HG03520 (cell line): Measurements from ENCODE around the gene EDC4.
A peak's percentile ranks its signal among the peaks of the same experiment; 100 is the strongest.
"Not testable (repeated sequence)": the region's sequence is repeated elsewhere in the genome, so short reads cannot be mapped to it uniquely, and the experiment has no call there.

Experiments used
- ATAC-seq: cut with Tn5 transposase; IDR thresholded peaks from one replicate; pipeline ENCODE4 v1.9.1; 2021; ENCODE audit warnings: mild to moderate bottlenecking, moderate library complexity; ENCODE audit not compliant: unreplicated experiment

Gene EDC4, protein sequence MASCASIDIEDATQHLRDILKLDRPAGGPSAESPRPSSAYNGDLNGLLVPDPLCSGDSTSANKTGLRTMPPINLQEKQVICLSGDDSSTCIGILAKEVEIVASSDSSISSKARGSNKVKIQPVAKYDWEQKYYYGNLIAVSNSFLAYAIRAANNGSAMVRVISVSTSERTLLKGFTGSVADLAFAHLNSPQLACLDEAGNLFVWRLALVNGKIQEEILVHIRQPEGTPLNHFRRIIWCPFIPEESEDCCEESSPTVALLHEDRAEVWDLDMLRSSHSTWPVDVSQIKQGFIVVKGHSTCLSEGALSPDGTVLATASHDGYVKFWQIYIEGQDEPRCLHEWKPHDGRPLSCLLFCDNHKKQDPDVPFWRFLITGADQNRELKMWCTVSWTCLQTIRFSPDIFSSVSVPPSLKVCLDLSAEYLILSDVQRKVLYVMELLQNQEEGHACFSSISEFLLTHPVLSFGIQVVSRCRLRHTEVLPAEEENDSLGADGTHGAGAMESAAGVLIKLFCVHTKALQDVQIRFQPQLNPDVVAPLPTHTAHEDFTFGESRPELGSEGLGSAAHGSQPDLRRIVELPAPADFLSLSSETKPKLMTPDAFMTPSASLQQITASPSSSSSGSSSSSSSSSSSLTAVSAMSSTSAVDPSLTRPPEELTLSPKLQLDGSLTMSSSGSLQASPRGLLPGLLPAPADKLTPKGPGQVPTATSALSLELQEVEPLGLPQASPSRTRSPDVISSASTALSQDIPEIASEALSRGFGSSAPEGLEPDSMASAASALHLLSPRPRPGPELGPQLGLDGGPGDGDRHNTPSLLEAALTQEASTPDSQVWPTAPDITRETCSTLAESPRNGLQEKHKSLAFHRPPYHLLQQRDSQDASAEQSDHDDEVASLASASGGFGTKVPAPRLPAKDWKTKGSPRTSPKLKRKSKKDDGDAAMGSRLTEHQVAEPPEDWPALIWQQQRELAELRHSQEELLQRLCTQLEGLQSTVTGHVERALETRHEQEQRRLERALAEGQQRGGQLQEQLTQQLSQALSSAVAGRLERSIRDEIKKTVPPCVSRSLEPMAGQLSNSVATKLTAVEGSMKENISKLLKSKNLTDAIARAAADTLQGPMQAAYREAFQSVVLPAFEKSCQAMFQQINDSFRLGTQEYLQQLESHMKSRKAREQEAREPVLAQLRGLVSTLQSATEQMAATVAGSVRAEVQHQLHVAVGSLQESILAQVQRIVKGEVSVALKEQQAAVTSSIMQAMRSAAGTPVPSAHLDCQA (N-terminal part only)

DNA sequence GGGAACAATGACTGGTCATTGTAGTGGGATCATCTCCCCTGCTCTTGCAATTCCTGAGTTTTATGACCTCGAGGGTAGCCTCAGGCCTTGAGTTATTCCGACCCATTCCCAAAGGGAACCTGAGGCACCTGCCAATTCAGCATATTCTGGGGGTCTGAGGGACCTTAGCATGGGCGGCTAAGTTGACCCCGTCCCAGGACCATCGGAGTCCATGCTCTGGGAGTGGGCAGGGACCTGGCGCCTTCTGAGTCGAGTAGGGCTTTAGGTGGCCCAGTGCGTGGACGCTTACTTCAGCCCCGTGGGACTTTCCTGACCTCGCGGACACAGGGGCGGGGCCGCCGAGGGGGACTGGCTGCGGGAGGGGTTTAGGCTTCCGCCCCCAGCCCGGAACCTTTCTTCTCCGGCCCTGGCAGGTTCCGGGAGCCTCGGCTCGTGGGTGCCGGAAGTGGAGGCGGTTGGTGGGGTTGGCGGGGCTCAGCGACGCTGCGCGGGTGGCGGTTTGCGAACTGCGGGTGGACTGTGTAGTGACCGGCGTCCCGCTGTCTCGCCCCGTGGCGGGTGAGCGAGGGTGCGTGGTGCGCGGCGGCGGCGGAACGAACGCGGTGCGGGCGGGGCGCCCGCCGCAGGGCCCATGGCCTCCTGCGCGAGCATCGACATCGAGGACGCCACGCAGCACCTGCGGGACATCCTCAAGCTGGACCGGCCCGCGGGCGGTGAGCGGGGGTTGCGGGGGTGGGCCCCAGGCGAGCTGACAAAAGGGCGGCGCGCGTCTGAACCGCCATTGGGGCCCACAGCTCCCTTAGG, at the start of gene EDC4:
TSS of gene EDC4 (plus strand) at position 422 of the 804 bp plus-strand sequence. CDS start at position 632, 210 bp downstream.
- ATAC-seq, result peak; percentile 66

DNA sequence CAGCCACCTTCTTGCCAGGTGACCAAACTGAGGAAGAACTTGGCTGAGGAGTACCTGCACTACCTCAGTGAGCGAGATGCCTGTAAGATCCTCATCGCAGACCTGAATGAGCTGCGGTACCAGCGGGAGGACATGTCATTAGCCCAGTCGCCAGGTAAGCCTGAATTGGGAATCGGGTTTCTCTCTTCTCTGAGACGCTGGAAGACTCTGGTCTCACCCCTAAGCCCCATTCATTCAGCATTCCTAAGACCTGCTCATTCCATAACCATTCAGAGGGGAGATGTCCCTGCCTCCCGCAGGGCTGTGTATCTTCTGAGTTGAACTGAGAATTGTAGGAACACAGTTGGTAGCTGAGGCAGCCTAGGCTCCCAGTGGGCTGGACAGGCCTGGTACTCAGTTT, 47.7 kb upstream of the EDC4 start:
- ATAC-seq, result no peak

DNA sequence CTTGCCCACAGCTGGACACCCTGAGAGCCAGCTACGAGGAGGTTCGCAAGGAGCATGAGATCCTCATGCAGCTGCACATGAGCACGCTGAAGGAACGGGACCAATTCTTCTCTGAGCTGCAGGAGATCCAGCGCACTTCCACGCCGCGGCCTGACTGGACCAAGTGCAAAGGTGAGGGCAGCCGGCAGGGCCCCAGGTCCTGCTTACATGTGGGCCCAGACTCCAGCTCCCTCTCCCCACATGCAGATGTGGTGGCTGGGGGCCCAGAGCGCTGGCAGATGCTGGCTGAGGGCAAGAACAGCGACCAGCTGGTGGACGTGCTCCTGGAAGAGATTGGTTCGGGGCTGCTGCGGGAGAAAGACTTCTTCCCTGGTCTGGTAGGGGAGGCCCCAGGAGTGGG, 46.9 kb upstream of the EDC4 start:
- ATAC-seq, result no peak

DNA sequence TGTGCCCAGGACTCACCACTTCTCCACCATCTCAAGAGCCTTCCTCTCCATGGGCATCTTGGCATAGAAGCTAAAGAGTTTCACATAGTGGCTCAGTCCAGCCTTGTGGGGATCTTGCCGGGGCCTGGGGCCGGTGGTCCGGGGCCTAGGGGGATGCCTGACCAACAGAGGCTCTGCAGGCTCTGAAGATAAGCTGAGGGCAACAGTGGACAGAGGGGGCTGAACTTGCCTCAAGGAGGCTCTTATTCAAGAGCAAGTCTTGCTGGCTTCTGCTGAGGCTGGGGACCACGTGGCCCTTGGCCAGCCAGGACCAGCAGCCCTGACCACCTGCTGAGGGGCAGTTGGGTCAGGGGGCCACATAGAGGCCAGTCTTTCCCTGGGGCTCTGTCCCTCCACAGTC, 44.2 kb upstream of the EDC4 start:
- no peak for ATAC-seq

DNA sequence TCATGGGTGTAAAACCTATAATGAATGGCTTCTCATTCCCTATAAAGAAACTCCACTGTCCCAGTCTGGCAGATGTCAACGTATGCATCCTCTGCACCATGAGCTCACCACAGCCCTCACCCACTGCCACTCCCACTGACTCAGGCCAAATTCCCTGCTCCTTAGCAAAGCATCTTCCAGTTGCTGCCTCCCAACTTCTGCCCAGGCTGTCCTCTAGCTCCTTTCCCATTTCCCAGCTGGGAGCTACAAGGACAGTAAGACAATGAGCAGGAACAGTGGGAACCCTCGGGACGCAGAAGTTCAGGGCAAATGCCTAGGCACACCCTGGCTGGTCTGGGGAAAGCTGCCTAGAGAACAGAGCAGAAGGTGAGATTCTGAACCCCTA, 39.8 kb upstream of the EDC4 start:
- no peak for ATAC-seq

DNA sequence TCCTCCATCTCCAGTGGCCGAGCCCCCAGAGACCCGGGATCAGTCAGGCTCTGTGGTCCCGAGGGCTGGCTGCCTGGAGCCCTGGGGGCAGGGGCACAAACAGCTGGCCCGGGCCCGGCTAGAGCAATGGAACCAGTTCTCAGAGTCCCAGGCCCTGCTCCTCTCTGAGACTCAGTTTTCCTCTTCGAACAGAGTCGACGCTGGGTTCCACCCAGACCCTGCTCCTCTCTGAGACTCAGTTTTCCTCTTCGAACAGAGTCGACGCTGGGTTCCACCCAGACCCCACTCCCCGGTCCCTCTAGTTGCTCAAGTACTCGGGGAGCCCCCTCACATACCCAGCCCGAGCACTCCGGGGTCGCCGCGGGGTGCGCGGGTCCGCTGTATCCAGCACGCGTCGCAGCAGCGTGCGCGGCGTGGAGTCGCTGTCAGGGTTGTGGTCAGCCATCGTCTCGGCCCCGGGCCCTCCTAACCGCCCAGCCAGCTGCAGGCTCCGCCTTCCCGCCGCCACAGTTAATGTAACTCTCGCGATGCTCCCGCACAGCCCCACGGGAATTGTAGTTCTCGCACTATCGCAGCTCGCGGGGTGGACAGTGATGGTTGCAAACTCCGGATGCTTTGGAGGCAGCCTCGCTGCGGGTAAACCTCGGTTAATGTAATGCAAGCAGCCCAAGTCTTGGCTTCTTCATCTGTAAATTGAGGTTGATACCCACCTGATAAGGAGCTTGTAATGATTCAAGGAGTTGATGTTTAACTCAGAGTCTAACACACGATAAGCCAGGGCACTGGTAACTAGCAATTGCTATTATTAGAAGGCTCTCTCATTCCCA, 39.2 kb upstream of the EDC4 start:
- peak; percentile 79 for ATAC-seq

DNA sequence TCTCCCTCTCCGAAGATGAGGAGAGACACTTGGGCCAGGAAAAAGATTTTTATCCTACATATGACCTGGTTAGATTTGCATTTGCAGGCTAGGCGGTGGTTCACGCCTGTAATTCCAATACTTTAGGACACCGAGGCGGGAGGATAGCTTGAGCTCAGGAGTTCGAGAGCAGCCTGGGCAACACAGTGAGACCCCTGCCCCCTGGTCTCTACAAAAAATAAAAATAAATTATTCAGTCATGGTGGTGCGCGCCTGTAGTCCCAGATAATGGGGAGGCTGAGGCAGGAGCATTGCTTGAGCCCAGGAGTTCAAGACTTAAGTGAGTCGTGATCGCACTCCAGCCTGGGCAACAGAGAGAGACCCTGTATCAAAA, 38.6 kb upstream of the EDC4 start:
- no peak for ATAC-seq

DNA sequence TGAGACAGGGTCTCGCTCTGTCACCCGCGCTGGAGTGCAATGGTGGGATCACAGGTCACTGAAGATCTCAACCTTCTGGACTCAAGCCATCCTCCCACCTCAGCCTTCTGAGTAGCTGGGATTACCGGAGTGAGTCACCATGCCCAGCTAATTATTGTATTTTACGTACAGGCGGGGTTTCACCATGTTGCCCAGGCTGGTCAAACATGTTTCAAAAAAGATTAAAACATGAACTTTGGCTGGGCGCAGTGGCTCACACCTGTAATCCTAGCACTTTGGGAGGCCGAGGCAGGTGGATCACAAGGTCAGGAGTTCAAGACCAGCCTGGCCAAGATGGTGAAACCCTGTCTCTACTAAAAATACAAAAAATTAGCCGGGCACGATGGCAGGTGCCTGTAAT, 35.7 kb upstream of the EDC4 start:
- not testable (repeated sequence) for ATAC-seq

DNA sequence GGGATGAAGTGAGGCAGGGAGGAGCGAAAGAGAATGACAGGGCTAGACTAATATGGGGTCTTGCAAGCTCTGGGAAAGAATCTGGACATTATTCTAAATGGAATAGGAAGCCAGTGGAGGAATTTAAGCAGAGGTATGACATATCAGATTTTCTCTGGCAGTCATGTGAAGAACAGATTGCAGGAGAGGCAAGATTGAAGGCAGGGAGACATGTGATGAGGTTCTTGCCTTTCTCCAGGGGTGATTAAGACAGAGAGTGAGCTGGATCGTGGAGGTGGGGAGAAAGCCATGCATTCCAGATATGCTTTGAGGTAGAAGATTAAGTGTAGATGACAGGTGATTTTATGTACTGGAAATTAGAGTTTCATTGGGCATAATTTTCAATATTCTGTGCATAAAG, 35.0 kb upstream of the EDC4 start:
- ATAC-seq, result no peak

DNA sequence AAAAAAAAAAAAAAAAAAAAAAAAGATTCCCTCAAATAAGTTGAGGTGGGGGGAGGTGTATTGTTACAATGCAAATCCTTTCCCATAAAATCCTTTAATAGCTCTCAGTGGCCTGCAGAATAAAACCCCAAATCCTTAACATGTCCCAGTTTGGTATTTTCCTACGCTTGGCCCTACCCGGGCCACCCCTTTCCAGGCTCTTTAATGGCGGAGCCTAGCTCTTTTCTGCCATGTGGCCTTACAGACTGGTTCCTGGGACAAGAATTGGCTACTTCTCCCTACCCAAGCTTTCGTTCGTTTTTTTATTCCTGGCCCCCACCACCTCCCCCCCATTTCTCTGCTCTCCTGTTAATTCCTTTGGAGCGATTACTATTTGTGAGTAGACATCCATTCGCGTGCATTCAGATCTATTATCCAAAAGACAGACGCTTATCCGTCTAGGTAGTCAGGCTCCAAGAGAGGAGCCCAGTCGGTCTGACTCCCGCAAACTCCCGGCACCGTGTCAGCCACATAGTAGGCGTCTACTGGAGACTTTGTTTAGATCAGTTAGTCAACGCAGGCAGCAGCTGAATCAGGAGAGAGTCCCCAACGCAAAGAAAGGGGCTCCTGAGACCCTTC, 31.5 kb upstream of the EDC4 start:
- ATAC-seq, result no peak

DNA sequence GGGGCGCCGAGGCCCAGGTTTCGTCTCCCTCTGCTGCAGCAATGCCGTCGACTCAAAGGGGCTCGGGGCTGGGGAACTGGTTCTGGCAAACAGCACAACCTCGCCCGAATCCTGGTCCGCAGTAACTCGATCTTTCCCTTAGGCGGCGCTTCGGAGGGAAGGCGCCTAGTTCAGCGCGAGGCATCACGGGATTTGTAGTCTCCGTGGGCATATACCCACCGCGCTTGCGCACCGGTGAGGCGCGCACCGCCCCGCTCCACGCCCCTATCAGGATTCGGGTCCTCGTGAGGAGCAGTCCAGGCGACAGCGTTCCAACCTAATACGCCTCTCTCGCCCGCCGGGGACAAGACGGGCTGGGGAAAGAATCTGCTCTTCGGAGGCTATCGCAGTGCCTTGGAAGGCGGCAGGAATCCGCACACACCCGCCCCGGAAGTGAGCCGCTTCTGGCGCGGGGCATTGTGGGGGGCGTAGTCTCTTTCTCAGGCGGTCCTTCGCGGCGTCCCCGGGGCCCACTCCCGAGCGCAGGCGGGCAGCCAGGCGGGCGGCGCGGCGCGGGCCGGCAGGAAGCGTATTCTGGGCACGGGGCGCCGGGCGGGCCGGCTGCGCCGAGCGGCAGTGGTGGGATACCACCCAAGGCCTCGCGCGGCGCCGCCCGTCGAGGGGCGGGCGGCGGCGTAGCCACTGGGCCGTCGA, 30.9 kb upstream of the EDC4 start, which contains the start of gene THAP11:
TSS of gene THAP11 (plus strand) at position 505 of the 693 bp plus-strand sequence. CDS start 235 bp downstream, outside the sequence.
- peak; percentile 40 for ATAC-seq

DNA sequence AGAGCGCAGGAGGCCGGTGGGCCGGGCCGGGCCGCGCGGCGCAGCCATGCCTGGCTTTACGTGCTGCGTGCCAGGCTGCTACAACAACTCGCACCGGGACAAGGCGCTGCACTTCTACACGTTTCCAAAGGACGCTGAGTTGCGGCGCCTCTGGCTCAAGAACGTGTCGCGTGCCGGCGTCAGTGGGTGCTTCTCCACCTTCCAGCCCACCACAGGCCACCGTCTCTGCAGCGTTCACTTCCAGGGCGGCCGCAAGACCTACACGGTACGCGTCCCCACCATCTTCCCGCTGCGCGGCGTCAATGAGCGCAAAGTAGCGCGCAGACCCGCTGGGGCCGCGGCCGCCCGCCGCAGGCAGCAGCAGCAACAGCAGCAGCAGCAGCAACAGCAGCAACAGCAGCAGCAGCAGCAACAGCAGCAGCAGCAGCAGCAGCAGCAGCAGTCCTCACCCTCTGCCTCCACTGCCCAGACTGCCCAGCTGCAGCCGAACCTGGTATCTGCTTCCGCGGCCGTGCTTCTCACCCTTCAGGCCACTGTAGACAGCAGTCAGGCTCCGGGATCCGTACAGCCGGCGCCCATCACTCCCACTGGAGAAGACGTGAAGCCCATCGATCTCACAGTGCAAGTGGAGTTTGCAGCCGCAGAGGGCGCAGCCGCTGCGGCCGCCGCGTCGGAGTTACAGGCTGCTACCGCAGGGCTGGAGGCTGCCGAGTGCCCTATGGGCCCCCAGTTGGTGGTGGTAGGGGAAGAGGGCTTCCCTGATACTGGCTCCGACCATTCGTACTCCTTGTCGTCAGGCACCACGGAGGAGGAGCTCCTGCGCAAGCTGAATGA, 30.1 kb upstream of the EDC4 start:
- ATAC-seq, result peak; percentile 5

DNA sequence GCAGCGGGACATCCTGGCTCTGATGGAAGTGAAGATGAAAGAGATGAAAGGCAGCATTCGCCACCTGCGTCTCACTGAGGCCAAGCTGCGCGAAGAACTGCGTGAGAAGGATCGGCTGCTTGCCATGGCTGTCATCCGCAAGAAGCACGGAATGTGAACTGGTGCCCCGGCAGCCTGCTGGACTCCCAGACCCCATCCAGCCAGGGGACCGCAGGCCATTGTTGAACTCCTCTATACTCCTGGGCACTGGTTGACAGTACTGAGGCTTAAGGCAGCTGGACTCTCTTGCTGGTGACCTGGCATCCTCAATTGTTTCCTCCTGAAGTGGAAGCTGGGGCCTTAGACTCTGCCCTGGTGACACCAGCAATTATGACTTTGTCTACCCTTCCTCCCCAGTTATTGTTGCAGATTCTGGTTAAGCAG, 29.5 kb upstream of the EDC4 start:
- no peak for ATAC-seq

DNA sequence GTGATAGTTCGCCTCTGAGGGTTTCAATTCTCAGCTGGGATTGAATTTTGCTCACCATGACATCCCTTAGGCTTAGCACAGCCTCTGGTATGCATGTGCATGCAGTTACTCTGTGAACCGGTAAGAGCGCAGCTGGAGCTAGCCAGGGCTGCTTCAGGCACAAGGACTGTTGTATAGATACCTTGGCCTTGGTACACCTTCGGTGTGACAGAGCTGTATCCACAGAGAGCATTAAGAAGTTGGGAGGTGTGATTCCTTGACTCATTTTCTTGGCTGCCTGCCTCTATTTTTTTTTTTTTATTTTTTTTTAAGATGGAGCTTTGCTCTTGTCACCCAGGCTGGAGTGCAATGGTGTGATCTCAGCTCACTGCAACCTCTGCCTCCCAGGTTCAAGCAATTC, 28.4 kb upstream of the EDC4 start:
- ATAC-seq, result no peak

DNA sequence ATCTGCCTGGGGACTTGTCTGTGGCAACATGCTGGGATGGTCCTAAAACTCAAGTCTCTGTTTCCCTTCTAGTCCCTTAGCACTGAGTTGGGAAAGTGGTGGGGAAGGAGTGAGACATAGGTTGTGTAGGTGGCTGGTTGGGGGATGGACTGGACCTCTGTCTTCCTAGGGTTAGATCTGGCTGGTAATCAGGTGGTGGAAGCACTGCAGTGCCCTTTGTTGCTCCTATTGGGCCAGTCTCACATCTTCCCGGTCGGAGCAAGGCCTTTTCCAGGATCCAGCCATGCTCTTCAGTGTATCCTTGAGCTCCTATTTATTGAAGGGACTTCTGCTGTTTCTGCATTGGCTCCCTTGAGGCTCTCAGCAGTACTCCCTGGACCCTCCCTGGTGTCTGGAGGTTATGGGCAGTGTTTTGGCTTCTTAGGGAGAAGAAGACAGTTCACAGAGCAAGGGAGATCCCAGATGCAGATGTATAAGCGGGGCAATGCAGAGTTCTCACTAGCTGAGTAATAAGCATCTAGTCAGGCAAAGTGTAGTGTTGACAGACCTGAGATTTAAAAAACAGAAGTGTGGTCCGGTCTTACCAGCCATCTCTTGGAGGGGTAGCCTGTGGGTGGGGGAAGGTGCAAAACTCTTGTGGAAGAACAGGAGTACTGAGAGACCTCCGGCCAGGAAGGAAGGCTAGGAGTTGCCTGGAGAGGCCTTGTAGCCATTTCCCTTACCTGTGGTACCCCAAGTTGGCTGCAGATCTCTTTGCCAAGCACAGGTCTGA, 27.4 kb upstream of the EDC4 start:
- ATAC-seq, result no peak

DNA sequence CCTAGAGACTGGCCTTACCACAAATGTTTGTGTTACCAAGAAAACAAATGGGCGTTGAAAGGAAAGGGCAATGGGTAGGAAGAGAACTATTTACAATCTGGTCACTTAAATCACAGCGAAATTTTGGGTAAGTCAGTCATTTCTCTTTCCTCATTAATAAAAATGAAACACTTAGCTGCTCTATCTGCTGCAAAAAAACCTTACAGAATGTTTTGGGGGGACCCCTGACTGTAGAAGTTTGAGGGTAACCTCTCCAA, 26.9 kb upstream of the EDC4 start:
- no peak for ATAC-seq
